ENCODE measurements around the gene MAFF. TPM values are rescaled to one million over a fixed set of nuclear protein-coding genes. Genes with fewer than 3 reads are reported as not detected.

The MAFF gene
- total RNA-seq, 4 donors from 2014 or later, result 68.1 to 110 (median 96.8) TPM

GRCh38 chr22:38257650-38258250, 56.0 kb downstream of the MAFF start:
- Histone ChIP-seq H3K4me1 (peaks cover 3 to 75% (median 39%) of the 10 kb centered on the region in 4 donors), H3K36me3 (no peaks in the 10 kb centered on the region)
- WGBS, 2 donors, result 65 to 75% methylated on average over 4 of the region's 4 CpGs

GRCh38 chr22:38258895-38259294, 57.1 kb downstream of the MAFF start:
- Histone ChIP-seq H3K4me1 (peaks cover 3 to 79% (median 40%) of the 10 kb centered on the region in 4 donors), H3K9me3 (no peaks in the 10 kb centered on the region)

More at GRCh38 chr22:38257650-38258250, 56.0 kb downstream of the MAFF start:
- DNase-seq (ENCODE audit: low spot score in 2 of 2), result no peak
- H3K27me3 ChIP-seq, result no peaks in the 10 kb centered on the region
- peak overlapping the region in 1 of 4 donors; percentile 23 for H3K4me3 ChIP-seq
- peak overlapping the region; percentile 63 to 90 (median 78) for H3K27ac ChIP-seq
- H3K9me3 ChIP-seq, result no peaks in the 10 kb centered on the region
- no peak for TF ChIP-seq CTCF (IDR thresholded peaks at IDR 0.05)
- no peak for TF ChIP-seq EP300 (IDR thresholded peaks at IDR 0.05)
- TF ChIP-seq POLR2A (IDR thresholded peaks at IDR 0.05), result no peak

GRCh38 chr22:38259370-38259769, 57.6 kb downstream of the MAFF start:
- Histone ChIP-seq H3K36me3 (peaks cover 0 to 11% (median 0%) of the 10 kb centered on the region in 3 donors), H3K27ac (peak overlapping the region in 2 of 4 donors; percentile 84 to 90), H3K4me3 (no peak overlapping the region), H3K4me1 (peaks cover 3 to 79% (median 40%) of the 10 kb centered on the region in 4 donors), H3K9me3 (no peaks in the 10 kb centered on the region), H3K27me3 (no peaks in the 10 kb centered on the region)
- TF ChIP-seq CTCF (IDR thresholded peaks at IDR 0.05) (no peak), EP300 (IDR thresholded peaks at IDR 0.05) (no peak), POLR2A (IDR thresholded peaks at IDR 0.05) (no peak)
- 84 to 88% methylated on average over 8 of the region's 8 CpGs for WGBS, 2 donors
- no peak for DNase-seq (ENCODE audit: low spot score in 2 of 2)

More at GRCh38 chr22:38258895-38259294, 57.1 kb downstream of the MAFF start:
- 54 to 64% methylated on average over 8 of the region's 8 CpGs for WGBS, 2 donors
- peak overlapping the region in 3 of 4 donors; percentile 71 to 90 (median 84) for H3K27ac ChIP-seq
- peaks cover 0 to 8% (median 0%) of the 10 kb centered on the region in 3 donors for H3K36me3 ChIP-seq
- TF ChIP-seq CTCF (IDR thresholded peaks at IDR 0.05) (no peak), POLR2A (IDR thresholded peaks at IDR 0.05) (no peak), EP300 (IDR thresholded peaks at IDR 0.05) (peak; percentile 23 to 37)
- H3K27me3 ChIP-seq, result no peaks in the 10 kb centered on the region
- H3K4me3 ChIP-seq, result no peak overlapping the region
- no peak for DNase-seq (ENCODE audit: low spot score in 2 of 2)

GRCh38 chr22:38260761-38261681, 59.2 kb downstream of the MAFF start:
- peaks cover 0 to 11% (median 0%) of the 10 kb centered on the region in 3 donors for H3K36me3 ChIP-seq
- H3K27ac ChIP-seq, result peak overlapping the region; percentile 63 to 90 (median 78)
- peak overlapping the region in 2 of 4 donors; percentile 10 to 13 for H3K4me3 ChIP-seq
- no peaks in the 10 kb centered on the region for H3K27me3 ChIP-seq
- no peak for DNase-seq (ENCODE audit: low spot score in 2 of 2)
- TF ChIP-seq EP300 (IDR thresholded peaks at IDR 0.05) (no peak), CTCF (IDR thresholded peaks at IDR 0.05) (peak in 1 of 5 experiments; percentile 19)
- 12 to 30% methylated on average over 15 of the region's 15 CpGs for WGBS, 2 donors
- peaks cover 3 to 87% (median 45%) of the 10 kb centered on the region in 4 donors for H3K4me1 ChIP-seq
- H3K9me3 ChIP-seq, result no peaks in the 10 kb centered on the region
